BE2C (cell line): ENCODE data around the gene CCNL2.
"Not testable (repeated sequence)": the region's sequence is repeated elsewhere in the genome, so short reads cannot be mapped to it uniquely, and the experiment has no call there.

Experiments
- DNase-seq: peaks from one replicate; pipeline ENCODE4 v3.0.0-alpha.2; 2020
- H3K27me3 ChIP-seq: fragments of 250-450 bp; sonication (Bioruptor Pico); 2 replicates; pipeline ENCODE4 v1.5.1; 2020; ENCODE audit warnings: mild to moderate bottlenecking
- H3K36me3 ChIP-seq: fragments of 250-450 bp; sonication (Bioruptor Pico); 2 replicates; pipeline ENCODE4 v1.5.1; 2020; ENCODE audit warnings: mild to moderate bottlenecking
- H3K4me1 ChIP-seq: fragments of 250-450 bp; sonication (Bioruptor Pico); 2 replicates; pipeline ENCODE4 v1.5.1; 2020
- H3K4me3 ChIP-seq: 2 replicates; pipeline ENCODE4 v1.5.1; 2011; ENCODE audit warnings: low read depth, low read length
- H3K9me3 ChIP-seq: fragments of 250-450 bp; sonication (Bioruptor Pico); 2 replicates; pipeline ENCODE4 v1.5.1; 2020
- CTCF ChIP-seq: IDR thresholded peaks from 2 replicates; pipeline ENCODE4 v1.5.1; 2012; ENCODE audit warnings: mild to moderate bottlenecking, low read depth, low read length

CCNL2 gene

DNA sequence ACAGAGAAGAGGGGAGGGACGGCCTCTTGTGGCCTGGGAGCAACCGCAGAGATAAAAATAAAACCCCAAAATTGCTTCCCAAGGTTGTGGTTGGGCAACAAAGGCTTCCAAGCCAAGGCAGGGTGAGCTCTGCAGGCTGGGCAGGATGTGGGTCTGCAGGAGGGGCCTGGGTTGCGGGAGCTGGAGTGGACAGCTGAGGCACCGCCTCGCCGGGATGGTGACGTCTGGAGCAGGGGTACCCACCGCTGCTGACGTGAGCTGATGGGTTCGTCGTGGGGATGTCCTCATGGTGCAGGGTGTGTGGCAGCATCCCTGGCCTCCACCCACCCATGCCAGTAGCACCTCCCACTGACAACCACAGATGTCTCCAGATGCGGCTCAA is 27.8 kb downstream of the CCNL2 start:
- Histone ChIP-seq H3K36me3 (peaks cover 28% of the 10 kb centered on the region), H3K4me1 (peaks cover 3% of the 10 kb centered on the region; the same call in 1 of the 2 replicates), H3K9me3 (no peaks in the 10 kb centered on the region), H3K27me3 (no peaks in the 10 kb centered on the region), H3K4me3 (no peak overlapping the region)
- DNase-seq, result no peak
- TF ChIP-seq CTCF, result no peak

DNA sequence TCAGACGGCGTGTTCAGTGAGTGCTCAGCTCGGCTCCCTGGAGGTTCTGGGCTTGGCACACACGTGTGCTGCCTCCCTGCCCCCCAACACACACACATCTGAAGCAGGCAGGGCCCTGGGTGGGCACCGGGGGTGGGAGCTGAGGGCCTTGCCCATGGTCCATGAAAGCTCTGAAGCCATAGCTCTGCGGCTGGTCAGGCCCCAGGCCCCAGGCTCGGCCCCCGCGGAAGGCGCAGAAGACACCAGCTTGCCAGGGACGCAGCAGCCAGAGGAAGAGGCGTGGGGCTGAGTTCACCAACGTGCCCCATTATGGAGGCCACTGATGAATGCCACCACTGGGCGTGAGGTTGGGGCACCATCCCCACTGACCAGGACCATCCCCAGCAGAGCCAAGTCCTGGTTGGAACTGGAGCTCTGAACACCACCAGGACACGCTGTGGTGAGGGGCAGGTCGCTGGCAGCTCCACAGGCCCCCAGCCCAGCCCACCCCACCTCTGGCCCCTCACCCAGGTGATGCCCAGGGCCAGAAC is 28.3 kb downstream of the CCNL2 start:
- Histone ChIP-seq H3K9me3 (no peaks in the 10 kb centered on the region), H3K27me3 (no peaks in the 10 kb centered on the region), H3K36me3 (peaks cover 28% of the 10 kb centered on the region), H3K4me1 (peaks cover 3% of the 10 kb centered on the region; the same call in 1 of the 2 replicates), H3K4me3 (no peak overlapping the region)
- no peak for DNase-seq
- no peak for TF ChIP-seq CTCF

DNA sequence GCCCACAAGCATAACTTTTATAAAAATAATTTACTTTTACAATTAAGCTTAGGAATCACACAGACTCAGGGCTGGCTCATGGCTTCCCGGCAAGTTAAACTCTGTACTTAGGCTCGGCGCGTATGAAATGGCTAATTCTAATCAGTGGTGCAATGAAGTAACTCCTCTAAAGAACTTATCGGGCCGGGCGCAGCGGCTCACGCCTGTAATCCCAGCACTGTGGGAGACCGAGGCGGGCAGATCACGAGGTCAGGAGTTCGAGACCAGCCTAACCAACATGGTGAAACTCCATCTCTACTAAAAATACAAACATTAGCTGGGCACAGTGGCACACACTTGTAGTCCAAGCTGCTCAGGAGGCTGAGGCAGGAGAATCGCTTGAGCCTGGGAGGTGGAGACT is 29.0 kb downstream of the CCNL2 start:
- H3K4me1 ChIP-seq, H3K4me3 ChIP-seq, DNase-seq, H3K9me3 ChIP-seq, H3K27me3 ChIP-seq: not testable (repeated sequence)
- H3K36me3 ChIP-seq, result peaks cover 28% of the 10 kb centered on the region

- Histone ChIP-seq H3K4me1 (peaks cover 3% of the 10 kb centered on the region; the same call in 1 of the 2 replicates), H3K9me3 (no peaks in the 10 kb centered on the region), H3K27me3 (no peaks in the 10 kb centered on the region), H3K36me3 (peaks cover 11% of the 10 kb centered on the region), H3K4me3 (no peak overlapping the region)
- DNase-seq, result no peak
- no peak for TF ChIP-seq CTCF
These were observed 31.8 kb downstream of the CCNL2 start for GRCh38 chr1:1367315-1367714.

GRCh38 chr1:1366699-1367066 is 32.5 kb downstream of the CCNL2 start:
- no peak for TF ChIP-seq CTCF
- H3K4me1 ChIP-seq, result peaks cover under 1% of the 10 kb centered on the region; the same call in 1 of the 2 replicates
- no peaks in the 10 kb centered on the region for H3K27me3 ChIP-seq
- H3K9me3 ChIP-seq, result no peaks in the 10 kb centered on the region
- no peak for DNase-seq
- H3K36me3 ChIP-seq, result peaks cover 4% of the 10 kb centered on the region
- no peak overlapping the region for H3K4me3 ChIP-seq

DNA sequence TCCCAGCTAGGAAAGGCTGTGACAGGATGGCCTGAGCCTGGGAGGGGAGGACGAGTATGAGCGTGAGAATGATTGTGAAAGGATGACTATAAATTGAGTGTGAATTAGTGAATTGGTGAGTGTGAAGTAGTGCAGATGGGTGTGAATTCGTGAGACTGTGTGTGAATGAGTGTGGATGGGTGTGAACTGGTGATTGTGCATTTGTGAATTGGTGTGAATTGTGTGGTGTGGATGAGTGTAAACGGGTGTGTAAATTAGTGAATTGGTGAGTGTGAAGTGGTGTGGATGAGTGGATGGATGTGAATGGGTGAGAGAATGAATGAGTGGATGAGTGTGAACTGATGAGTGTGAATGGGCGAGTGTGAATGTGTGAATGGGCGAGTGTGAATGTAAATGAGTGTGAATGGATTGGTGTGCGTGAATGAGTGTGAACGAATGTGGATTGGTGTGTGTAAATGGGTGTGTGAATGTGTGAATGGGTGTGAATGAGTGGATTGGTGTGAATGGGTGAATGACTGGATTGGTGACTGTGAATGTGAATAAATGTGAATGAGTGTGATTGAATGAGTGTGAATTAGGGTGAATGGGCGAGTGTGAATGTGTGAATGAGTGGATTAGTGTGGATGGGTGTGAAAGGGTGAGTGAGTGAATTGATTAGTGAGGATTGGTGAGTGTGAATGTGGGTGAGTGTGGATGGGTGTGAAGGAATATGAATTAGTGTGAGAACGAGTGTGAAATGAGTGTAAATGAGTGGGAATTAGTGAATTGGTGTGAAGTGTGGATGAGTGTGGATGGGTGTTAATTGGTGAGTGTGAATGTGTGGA is 33.0 kb downstream of the CCNL2 start:
- no peak for DNase-seq
- Histone ChIP-seq H3K4me3 (no peak overlapping the region), H3K36me3 (no peaks in the 10 kb centered on the region), H3K4me1 (no peaks in the 10 kb centered on the region), H3K9me3 (no peaks in the 10 kb centered on the region), H3K27me3 (no peaks in the 10 kb centered on the region)
- no peak for TF ChIP-seq CTCF
